Stimulated activated CD4-positive, alpha-beta T cell treated with anti-CD3 and anti-CD28 coated beads, Interleukin-12 subunit alpha, Interleukin-12 subunit beta, amount 100 ng/mL, for 48 hours (primary cell): Measurements from ENCODE around the gene C2orf78.
A peak's percentile ranks its signal among the peaks of the same experiment; 100 is the strongest.
"Not testable (repeated sequence)": the region's sequence is repeated elsewhere in the genome, so short reads cannot be mapped to it uniquely, and the experiment has no call there.

ENCODE experiments used
- DNase-seq, 3 donors: peaks; one replicate each; pipeline ENCODE4 v3.0.0-alpha.2; 2020; ENCODE audit warnings: low read depth in 2 of 3, low spot score in 1 of 3

C2orf78 gene

DNA sequence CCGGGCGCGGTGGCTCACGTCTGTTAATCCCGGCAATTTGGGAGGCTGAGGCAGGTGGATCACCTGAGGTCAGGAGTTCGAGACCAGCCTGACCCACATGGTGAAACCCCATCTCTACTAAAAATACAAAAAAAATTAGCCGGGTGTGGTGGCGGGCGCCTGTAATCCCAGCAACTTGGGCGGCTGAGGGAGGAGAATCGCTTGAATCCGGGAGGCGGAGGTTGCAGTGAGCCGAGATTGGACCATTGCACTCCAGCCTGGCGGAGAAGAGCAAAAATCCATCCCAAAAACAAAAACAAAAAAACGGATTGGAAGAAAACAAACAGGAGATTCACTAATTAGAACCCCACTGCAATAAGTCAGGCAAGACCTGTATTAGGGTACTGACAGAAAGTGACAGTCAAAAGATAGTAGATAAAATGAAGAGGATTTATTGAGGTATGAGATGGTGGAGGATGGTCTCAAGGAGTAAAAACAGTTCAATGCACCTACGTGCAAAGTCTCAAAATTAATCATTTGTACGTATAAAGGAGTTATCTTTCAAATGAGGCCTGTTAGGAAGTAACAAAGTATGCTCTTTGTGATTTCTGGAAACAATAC lies 5.0 kb upstream of the C2orf78 start:
- not testable (repeated sequence) for DNase-seq

DNA sequence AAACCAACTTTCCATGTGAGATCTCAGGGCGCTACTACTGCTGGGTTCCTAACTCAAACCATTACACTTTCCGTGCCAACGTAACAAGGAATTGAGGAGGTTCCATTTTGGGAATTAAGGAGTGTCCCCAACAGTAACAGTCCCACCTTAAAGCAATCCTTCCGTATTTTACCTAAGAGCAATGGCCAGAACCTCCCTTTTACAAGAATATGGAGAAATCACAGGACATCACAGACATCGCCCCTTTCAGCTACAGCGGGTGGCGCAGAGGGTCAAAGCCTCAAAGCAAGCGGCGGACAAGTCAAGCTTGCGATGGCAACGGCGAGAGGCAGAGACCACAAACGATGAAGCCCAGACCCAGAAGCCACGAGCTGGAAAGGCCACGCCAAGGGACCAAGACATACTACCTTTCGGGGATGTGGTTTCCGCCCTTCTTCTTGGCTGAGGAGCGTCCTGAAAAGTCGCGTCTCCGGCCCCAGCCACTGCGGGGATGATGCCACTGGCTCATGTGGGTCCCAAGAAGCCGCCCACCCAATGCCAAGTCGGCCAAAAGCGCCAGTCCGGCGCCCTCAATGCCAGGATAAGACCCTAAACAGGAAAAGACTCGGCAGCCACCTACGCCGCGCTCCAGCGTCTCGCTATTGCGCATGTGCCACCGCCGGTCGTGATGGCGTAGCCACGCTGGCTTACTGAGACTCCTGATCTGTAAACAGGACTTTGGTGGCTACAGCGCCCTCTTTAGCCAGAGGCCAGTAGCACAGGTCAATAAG lies 4.3 kb upstream of the C2orf78 start, which contains the start of gene DUSP11:
DUSP11 (minus strand) TSS at position 637 of the 770 bp plus-strand sequence; CDS start at position 508, 129 bp downstream.
- peak; percentile 94 to 99 (median 95) for DNase-seq

DNA sequence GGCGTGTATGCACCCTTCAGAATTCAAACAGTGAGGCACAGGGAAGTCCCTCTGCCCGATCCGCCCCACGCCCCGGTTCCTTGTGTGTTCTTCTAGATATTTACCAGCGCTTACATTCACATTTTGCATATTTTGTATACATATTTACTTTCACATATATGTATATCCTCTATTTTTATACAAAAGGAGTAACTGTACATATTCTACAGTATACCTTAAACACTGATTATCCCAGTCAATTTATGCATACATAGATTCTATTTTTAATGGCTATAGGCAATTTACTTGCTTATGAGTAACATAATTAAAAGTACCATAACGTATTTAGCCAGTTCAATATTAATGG lies 3.8 kb upstream of the C2orf78 start:
- no peak for DNase-seq

DNA sequence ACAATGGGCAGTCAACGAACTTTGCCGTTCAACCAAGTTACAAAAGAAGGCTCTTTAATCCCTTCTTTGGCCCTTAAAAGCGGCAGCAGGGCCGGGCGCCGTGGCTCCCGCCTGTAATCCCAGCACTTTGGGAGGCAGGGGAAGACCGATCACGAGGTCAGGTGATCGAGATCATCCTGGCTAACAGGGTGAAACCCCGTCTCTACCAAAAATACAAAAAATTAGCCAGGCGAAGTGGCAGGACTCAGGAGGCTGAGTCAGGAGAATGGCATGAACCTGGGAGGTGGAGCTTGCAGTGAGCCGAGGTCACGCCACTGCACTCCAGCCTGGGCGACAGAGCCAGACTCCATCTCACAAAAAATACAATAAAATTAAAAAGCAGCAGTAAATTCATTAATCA lies 581 bp upstream of the C2orf78 start:
- not testable (repeated sequence) for DNase-seq

DNA sequence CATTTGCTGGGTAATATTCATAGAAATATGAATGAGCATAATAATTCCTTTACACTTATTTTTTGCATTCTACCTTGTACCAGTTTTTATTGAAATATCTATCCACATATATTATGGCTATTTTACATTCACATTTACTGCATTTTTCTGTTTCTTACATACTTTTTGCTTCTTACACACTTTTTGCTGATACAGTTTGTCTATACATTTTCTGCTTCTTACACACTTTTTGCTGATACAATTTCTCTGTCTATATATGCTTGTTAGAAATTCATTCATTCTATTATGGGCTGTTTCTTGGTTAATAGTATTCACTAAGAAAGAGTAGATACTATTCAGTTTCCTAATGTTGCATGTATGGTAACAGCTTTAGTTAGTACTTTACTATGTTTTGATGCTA lies 27.9 kb downstream of the C2orf78 start:
- no peak for DNase-seq

DNA sequence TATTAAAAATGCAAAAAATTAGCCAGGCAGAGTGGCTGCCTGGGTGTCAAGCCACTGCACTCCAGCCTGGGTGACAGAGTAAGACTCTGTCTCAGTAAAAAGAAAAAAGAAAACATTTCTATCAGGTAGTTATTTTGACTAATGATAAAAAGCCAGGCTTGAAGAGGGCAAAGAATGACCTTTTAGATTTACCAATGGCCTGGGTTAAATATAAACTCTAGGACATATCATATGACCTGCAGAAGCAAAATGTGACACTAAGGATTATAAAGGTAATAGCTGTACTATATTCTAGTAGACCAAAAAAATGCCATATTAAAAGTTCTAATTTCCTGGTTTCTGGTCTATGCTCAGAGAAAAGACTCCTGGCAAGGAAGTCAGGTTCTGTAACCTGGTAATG lies 28.7 kb downstream of the C2orf78 start:
- DNase-seq: no peak

DNA sequence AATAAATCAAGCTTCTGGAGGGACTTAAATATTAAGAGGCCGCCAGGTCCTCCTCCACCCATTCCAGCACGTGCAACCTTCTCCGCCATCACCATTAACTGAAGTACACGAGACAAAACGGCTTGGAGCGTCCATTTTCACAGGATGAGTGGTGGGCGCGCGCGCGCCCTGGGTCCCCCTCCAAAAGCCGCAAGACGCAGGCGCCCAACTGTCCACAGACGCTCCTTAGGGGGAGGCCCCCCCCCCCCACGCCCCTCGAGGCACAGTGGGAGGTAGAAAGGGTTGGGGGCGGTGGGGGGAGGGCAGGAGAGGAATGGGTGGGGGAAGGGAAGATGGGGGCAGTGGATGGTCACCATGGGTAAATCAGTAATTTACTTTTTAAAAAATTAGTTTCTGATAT lies 34.3 kb downstream of the C2orf78 start:
- no peak for DNase-seq

DNA sequence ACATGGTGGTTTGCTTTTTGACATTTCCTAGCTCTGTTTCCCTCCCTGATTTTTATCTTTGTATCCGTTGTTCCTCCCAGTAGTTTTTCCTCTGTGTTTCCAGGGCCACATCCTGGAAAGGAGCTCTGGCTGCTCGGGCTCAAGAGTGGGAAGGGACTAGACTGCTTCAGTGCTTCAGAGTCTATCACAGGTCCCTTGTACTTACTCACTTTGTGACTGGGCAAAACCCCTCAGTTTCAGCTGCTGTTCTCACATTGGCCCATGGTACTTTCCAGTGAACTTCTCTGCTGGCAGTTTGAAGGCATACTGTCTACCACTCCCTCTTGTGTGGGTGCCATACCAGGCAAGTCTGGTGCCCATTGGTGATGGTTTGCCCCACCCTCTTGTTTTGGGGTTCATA lies 37.2 kb downstream of the C2orf78 start:
- peak in 2 of 3 donors; percentile 18 to 32 for DNase-seq

DNA sequence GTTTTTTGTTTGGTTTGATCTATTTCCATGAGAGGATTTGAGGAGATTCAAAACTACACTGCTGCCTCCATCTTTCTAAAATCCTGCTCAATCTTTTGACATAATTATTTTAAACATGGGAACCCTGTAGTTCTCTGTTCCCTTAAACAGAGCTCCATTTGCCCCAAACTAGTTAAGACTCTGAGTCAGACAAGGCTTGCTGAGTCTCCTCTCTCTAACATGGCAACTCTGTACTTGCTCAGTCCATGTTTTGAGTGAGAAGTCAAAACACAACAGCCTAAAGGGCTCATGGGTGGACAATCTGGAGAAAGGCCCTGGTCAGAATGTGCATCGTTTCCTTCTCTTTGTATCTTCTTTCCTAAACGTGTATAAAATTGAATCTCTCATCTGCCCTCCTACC lies 37.7 kb downstream of the C2orf78 start:
- DNase-seq: no peak

DNA sequence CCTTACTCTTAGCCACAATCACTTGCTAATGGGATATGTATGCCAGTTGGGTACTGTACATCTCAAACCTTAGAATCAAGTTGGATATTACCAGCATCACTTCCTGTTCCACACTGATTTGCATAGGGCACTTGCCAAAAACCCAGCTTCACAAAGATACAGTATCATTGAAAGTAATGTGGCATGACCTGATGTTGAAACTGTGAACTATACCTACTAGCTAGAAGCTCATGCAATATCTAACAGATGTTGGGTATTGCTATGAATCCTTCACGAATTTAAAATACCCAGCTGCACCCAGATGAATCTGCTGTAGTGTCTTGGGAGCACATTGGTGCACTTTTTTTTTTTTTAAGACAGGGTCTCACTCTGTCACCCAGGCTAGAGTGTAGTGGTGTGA lies 38.3 kb downstream of the C2orf78 start:
- no peak for DNase-seq

DNA sequence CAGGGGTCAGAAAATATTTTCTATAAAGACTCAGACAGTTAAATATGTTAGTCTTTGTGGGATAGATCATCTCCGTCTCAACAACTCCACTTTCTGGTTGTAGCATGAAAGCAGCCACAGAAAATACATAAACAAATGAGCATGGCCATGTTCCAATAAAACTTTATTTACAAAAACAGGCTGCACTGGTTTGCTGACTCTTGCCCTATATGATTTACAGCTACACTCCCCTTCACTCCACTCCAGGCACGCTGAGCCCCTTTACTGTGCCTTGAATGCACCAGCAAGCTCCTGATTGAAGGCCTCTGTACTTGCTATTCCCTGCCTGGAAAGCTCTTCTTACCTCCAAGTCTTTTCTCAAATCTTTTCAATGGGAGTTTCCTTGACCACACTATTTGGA lies 39.0 kb downstream of the C2orf78 start:
- no peak for DNase-seq

DNA sequence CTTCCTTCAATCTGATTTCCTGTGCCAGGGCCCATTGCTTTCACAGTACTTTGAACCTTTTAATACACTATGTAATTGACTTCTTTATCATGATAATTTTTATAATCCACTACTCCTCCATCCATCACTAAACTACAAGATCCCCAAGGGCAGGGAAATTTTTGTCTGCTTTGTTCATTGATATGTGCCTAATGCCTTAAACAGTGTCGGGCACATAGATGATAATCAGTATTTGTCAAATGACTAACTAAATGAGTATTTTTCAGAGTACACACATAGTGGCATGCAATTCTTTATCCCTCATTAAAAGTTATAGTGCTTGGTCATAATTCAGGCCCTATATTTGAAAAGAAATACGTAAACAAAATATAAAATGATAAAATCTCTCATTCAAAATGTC lies 39.4 kb downstream of the C2orf78 start:
- DNase-seq: no peak

DNA sequence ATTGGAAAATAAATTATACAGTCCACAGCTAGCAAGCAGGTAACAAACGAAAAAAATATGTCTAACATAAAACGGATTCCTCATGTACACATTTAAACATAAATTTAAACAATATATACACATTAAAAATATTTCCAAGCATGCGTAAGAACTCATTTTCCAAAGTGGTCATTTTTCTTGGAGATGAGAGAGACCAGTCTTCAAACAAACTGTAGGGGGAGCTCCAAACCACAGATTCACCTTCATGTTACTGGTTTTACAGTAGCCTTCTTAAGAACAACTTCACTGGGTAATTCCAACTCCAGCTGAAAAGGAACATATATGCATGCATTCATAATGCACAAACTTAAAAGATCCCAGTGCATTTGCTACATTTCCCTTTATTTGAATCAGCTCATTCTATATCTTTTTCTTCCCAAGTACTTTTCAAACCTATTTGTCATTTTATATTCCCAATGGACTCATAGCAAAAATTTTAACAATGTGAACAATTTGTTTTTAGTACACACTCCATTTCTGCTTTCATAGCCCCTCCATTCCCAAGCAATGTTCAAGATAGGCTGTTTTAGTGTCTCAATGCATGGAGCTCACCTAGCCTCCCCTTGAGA lies 40.0 kb downstream of the C2orf78 start:
- peak in 1 of 3 donors; percentile 52 for DNase-seq

DNA sequence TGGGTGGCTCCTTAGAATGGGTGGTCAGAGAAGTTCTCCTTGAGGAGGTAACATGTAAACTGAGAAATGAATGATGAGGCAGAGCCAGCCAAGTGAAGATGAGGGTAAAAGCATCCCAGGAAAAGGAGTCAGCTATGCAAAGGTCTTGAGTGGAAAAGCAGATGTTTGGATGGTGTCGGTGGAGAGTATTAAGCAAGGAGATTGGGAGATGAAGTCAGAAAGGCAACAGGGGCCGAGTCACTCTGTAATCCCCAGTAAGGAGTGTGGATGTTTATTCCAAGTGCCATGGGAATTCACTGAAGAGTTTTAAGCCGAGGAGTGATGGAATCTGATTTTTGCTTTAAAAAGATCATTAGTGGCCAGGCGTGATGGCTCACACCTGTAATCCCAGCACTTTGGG lies 41.4 kb downstream of the C2orf78 start:
- DNase-seq: no peak

DNA sequence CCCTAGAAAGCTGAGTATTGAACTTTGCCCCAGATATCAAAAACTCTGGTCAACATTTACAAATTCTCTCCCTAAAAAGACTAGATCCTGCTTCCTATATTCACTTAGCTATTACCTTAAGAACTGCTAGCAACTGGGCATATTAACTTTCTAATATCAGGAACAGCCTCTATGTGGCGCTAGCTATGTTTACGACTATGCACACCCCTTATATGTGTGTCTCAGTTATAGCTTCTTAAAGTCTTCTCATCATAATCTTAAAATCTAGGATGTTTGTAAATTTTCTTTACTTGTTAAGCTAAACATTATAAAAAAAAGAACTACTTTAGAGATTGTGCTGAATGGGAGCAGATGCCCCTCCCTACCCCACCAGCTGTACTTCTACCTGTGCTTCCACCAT lies 43.0 kb downstream of the C2orf78 start:
- no peak for DNase-seq

DNA sequence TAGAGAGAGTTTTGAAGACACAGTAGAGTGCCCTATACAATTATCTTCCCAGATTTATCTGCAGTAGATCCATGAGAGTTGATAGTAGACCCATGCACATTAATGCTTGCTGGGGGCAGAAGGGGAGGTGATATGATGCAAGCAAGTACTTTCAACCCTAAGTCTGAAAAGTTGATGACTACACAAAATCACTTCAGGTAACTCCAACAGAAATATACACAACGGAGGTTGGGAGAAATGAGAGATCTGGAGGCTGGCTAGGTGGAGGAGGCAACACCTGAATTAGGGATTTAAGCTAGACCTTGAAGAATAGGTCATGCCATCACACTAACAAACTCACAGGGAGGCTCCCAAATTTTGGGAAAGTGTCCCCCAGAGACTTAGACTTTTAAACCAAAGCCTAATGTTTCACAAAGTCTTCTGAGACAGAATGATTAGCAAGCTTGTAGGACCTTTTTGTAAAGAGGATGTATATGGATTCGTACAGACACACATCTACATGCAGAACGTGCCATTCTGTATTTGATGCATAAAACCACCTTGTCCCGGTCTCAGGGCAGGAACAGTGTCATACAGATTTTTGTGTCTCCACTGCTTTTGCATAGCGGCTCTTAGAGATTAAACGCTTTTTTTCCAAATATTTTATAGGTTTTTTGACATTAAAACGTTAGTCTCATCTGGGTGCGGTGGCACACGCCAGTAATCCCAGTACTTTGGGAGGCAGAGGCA lies 43.8 kb downstream of the C2orf78 start:
- no peak for DNase-seq

DNA sequence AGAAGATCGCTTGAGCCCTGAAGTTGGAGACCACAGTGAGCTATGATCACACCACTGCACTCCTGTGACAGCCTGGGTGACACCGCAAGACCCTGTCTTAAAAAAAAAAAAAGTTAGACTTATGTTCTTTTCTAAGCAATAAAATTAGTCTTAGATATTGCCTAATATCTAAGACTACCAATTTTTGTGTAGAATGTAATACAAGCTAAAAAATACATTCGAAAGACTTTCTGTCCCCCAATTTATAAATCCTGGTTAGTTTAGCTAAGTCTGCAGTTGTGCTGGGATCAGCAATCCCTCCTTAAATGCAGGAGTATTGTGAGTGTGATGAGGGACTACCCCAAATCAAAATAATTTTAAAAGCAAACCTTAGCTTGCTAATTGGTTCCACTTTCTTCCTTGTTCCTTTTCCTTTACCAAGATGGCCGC lies 44.4 kb downstream of the C2orf78 start:
- DNase-seq: no peak

DNA sequence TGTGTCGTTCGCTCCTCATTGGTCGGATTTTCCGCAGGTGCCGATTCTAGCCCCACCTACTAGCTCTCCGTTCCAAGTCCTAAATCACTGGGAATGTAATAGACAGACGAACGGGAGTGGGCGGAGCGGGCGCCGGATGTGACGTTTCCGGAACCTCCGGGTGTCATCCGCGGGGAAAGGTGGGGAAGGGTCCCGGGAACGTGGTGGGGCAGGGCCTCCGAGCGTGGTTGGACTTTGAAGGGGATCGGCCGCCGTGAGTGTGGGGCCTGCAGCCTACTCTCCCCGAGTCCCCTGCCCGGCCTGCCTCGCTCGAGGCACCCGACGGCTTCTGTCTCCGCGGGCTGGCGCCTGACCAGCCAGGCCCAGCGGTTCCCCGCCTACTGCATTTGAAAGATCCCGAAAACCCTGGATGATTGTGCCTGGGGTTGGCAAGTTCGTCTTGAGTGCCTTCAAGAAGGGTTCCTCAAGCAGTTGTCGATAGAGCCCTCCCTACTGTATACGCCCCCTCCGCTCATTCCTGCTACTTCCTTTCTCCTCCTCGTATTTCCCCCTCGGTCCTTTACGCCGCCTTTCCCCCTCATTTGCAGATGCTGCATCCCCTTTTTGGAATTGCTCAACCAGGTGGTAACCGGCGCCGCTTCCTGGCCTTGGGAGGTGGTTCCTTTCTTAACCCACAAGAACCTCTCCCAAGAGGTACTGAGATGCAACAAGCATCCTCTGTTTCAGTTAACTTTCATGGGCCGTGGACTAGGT lies 45.0 kb downstream of the C2orf78 start, which contains the start of gene STAMBP:
STAMBP (plus strand) TSS at position 144 of the 753 bp plus-strand sequence. CDS start 1,896 bp downstream, outside the sequence.
- peak; percentile 83 to 89 (median 88) for DNase-seq

DNA sequence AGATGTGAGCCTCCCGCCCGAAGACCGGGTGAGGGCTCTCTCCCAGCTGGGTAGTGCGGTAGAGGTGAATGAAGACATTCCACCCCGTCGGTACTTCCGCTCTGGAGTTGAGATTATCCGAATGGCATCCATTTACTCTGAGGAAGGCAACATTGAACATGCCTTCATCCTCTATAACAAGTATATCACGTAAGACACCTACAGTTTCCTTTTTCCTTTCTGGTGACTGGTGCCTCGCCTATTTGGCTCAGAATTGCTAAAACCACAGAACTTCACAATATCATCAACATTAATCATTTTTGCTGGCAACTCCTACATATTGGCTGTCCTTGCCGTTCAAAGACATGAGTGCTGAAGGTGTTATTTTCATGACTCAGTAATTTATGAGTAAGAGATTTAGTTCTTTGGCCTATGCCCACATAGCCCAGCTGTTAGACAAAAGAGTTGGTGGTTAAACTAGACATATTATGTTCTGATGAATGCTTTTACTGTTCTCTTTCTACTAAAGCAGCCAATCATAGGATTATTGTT lies 47.0 kb downstream of the C2orf78 start:
- DNase-seq: no peak

DNA sequence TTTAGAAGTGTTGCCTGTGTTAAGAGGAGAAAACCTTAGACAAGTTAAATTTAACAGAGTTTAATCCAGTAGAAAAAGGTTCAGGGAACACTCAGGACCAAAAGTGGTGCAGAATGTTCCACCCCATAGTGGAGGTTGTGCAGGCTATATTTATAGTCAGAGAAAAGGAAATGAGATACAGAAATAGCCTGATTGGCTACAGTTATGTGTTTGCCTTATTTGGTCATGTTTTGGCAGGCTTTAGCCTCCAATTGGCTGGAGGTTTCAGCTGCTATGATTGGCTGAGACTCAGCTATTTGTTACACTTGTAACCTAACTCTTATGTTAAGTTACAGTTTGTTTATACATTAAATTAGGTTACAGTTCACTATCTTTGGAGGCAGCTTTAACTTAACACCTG lies 48.9 kb downstream of the C2orf78 start:
- DNase-seq: no peak
